CD4-positive, alpha-beta T cell treated with Interleukin-17A for 1 hour (primary cell): ENCODE measurements around the gene PRM1.

ENCODE experiments used
- DNase-seq: peaks from one replicate; pipeline ENCODE4 v3.0.0-alpha.2; 2020

Gene PRM1

GRCh38 chr16:11232852-11233726 lies 48.0 kb downstream of the PRM1 start:
- DNase-seq, result peak; percentile 90

DNA sequence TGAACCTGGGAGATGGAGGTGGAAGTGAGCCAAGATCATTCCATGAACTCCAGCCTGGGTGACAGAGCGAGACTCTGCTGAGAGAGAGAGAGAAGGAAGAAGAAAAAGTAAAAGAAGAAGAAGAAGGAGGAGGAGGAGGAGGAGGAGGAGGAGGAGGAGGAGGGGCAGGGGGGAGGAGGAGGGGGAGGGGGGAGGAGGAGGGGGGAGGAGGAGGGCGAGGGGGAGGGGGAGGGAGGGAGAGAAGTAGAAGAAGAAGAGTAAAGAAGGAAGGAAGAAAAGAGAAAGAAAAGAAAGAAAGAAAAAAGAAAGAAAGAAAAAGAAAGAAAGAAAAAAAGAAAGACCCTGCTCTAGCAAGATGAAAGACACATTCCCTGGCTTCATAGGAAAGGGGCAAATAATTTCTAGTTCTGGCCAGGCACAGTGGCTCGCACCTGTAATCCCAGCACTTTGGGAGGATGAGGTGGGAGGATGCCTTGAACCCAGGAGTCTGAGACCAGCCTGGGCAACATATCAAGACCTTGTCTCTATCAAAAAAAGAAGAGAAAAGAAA lies 48.8 kb downstream of the PRM1 start:
- no peak for DNase-seq

DNA sequence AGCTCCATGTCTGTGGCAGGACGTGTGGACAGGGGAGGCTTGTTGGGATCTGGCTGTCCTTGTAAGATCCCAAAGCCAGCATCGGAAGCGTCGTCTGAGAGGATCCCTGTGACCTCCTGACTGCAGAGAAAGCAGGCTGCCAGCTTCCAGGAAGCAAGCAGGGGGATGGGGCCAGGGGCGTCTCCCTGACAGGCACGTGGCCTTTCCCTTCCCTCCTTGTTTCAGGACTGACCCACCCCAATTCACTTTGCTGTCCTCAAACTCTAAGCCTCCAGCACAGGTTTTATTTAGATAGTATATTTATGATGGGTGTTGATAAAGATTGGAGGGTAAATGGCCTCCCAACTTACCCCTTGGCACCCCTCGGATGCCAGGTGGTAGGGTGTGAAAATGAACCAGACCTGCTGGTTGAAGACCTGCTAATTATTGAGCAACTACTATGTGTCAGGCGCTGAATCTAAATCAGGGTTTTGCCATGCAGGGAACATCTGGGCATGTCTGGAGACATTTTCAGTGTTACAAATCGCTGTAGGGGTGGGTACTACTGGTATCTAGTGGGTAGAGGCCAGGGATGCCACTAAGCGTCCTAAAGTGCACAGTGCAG lies 49.7 kb downstream of the PRM1 start:
- no peak for DNase-seq
